GM12891 (cell line): ENCODE measurements around the gene RAP1A.

Source experiments
- DNase-seq: peaks from one replicate; pipeline ENCODE4 v3.0.0; 2011; ENCODE audit warnings: low spot score; ENCODE audit not compliant: insufficient read length
- FAIRE-seq: peaks from 2 replicates; lab custom pipeline; 2011; peaks lifted over from hg19 to GRCh38; lab: Jason Lieb, UNC
- PAX5 ChIP-seq: IDR thresholded peaks from 2 replicates; pipeline ENCODE4 v1.6.1; 2011; ENCODE audit warnings: low read length, moderate library complexity, mild to moderate bottlenecking; ENCODE audit not compliant: insufficient read depth, severe bottlenecking
- POLR2A ChIP-seq: IDR thresholded peaks from 2 replicates; pipeline ENCODE4 v1.6.1; 2011; ENCODE audit warnings: low read depth, low read length, control low read depth
- POLR2AphosphoS5 ChIP-seq: IDR thresholded peaks from 2 replicates; pipeline ENCODE4 v1.6.1; 2011; ENCODE audit warnings: low read depth, low read length, control low read depth
- POU2F2 ChIP-seq: IDR thresholded peaks from 2 replicates; pipeline ENCODE4 v1.6.1; 2011; ENCODE audit warnings: low read depth, mild to moderate bottlenecking, control low read depth, low read length, moderate library complexity
- SPI1 ChIP-seq: IDR thresholded peaks from 2 replicates; pipeline ENCODE4 v1.6.1; 2011; ENCODE audit warnings: low read depth, low read length, control low read depth
- TAF1 ChIP-seq: IDR thresholded peaks from 2 replicates; pipeline ENCODE4 v1.6.1; 2011; ENCODE audit warnings: low read depth, low read length, control low read depth

RAP1A gene

GRCh38 chr1:111725192-111725591, 105.6 kb downstream of the RAP1A start:
- TF ChIP-seq TAF1 (no peak), PAX5 (no peak), POLR2A (no peak), POLR2AphosphoS5 (no peak), SPI1 (no peak), POU2F2 (no peak)
- no peak for FAIRE-seq
- DNase-seq: no peak

- no peak for TF ChIP-seq POLR2AphosphoS5
- no peak for TF ChIP-seq PAX5
- no peak for TF ChIP-seq POU2F2
- no peak for TF ChIP-seq TAF1
- TF ChIP-seq POLR2A: no peak
- no peak for TF ChIP-seq SPI1
- DNase-seq (no peak), FAIRE-seq (no peak)
These were observed 107.5 kb downstream of the RAP1A start for GRCh38 chr1:111727056-111727455.

- FAIRE-seq: no peak
These were observed 109.8 kb downstream of the RAP1A start for GRCh38 chr1:111729271-111729921.

GRCh38 chr1:111729946-111730681, 110.5 kb downstream of the RAP1A start:
- no peak for FAIRE-seq
- no peak for TF ChIP-seq PAX5
- TF ChIP-seq POU2F2: no peak
- TF ChIP-seq POLR2A: no peak
- no peak for TF ChIP-seq POLR2AphosphoS5
- no peak for TF ChIP-seq TAF1
- no peak for TF ChIP-seq SPI1

More at GRCh38 chr1:111729271-111729921, 109.8 kb downstream of the RAP1A start:
- TF ChIP-seq SPI1 (no peak), POLR2A (no peak), TAF1 (no peak), PAX5 (no peak), POU2F2 (no peak), POLR2AphosphoS5 (no peak)
- no peak for DNase-seq

GRCh38 chr1:111730706-111731105, 111.1 kb downstream of the RAP1A start:
- TF ChIP-seq SPI1: no peak
- no peak for TF ChIP-seq PAX5
- TF ChIP-seq TAF1: no peak
- FAIRE-seq (no peak), DNase-seq (no peak)

More at GRCh38 chr1:111729946-111730681, 110.5 kb downstream of the RAP1A start:
- DNase-seq: no peak

GRCh38 chr1:111731956-111732355, 112.4 kb downstream of the RAP1A start:
- no peak for DNase-seq
- no peak for FAIRE-seq
- TF ChIP-seq POLR2AphosphoS5 (no peak), POU2F2 (no peak), POLR2A (no peak), TAF1 (no peak), SPI1 (no peak), PAX5 (no peak)

GRCh38 chr1:111732718-111733117, 113.1 kb downstream of the RAP1A start:
- FAIRE-seq (no peak), DNase-seq (no peak)
- TF ChIP-seq SPI1: no peak
- TF ChIP-seq TAF1: no peak
- no peak for TF ChIP-seq POLR2AphosphoS5
- no peak for TF ChIP-seq POLR2A
- TF ChIP-seq PAX5: no peak
- no peak for TF ChIP-seq POU2F2

GRCh38 chr1:111733183-111733991, 113.8 kb downstream of the RAP1A start:
- TF ChIP-seq POU2F2 (no peak), POLR2A (no peak), TAF1 (no peak), PAX5 (no peak), POLR2AphosphoS5 (no peak), SPI1 (no peak)
- DNase-seq (no peak), FAIRE-seq (no peak)

- no peak for DNase-seq
- no peak for TF ChIP-seq POLR2AphosphoS5
- no peak for TF ChIP-seq SPI1
- FAIRE-seq: no peak
These were observed 114.4 kb downstream of the RAP1A start for GRCh38 chr1:111733992-111734341.
